Measurements from ENCODE around the gene ARFGAP3. TPM values are rescaled to one million over a fixed set of nuclear protein-coding genes. Genes with fewer than 3 reads are reported as not detected.

The ARFGAP3 gene, protein sequence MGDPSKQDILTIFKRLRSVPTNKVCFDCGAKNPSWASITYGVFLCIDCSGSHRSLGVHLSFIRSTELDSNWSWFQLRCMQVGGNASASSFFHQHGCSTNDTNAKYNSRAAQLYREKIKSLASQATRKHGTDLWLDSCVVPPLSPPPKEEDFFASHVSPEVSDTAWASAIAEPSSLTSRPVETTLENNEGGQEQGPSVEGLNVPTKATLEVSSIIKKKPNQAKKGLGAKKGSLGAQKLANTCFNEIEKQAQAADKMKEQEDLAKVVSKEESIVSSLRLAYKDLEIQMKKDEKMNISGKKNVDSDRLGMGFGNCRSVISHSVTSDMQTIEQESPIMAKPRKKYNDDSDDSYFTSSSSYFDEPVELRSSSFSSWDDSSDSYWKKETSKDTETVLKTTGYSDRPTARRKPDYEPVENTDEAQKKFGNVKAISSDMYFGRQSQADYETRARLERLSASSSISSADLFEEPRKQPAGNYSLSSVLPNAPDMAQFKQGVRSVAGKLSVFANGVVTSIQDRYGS
- polyA plus RNA-seq (2012; ENCODE audit: insufficient read depth, insufficient read length): 51.6 TPM

- H3K4me3 ChIP-seq (ENCODE audit: low read length): peak within 1 kb of the TSS; percentile 89
- DNase-seq (ENCODE audit: low read depth, low spot score): peak; percentile 83
These were observed at the start of gene ARFGAP3 for GRCh38 chr22:42856865-42857704. Gene ARFGAP3, minus strand, starts transcription at chr22:42857273. Its CDS starts 91 bp downstream, at chr22:42857182.

DNA sequence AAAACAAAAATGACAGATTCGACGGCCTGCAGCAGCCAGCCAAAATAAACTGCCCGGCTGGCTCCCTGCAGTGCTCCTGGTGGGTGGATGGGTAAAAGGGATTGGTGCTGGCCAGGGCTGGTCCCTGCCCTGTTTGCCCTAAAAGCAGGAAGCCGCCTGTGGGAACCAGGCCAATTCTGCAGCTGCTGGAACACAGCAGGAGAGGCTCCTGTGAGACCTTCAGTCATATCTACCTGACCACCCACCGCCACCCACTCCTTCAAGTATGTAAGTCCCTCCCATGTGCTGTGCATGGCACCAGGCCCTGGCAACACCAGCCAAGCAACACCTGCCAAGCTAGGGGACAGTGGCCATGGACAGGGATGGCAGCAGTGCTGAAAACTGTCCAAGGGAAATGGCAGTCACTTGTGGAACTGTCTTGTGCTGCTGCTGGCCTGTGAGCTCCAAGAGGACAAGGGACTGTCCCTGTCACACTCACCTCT, 48.7 kb upstream of the ARFGAP3 start:
- no peak overlapping the region for H3K4me3 ChIP-seq (ENCODE audit: low read length)
- DNase-seq (ENCODE audit: low read depth, low spot score): no peak

GRCh38 chr22:42905217-42905616, 48.1 kb upstream of the ARFGAP3 start:
- no peak for DNase-seq (ENCODE audit: low read depth, low spot score)
- H3K4me3 ChIP-seq (ENCODE audit: low read length): no peak overlapping the region

GRCh38 chr22:42904050-42904449, 47.0 kb upstream of the ARFGAP3 start:
- DNase-seq (ENCODE audit: low read depth, low spot score): no peak
- H3K4me3 ChIP-seq (ENCODE audit: low read length): no peak overlapping the region

GRCh38 chr22:42902875-42903510, 45.9 kb upstream of the ARFGAP3 start:
- no peak overlapping the region for H3K4me3 ChIP-seq (ENCODE audit: low read length)
- DNase-seq (ENCODE audit: low read depth, low spot score): no peak

- DNase-seq (ENCODE audit: low read depth, low spot score): no peak
These were observed 44.9 kb upstream of the ARFGAP3 start for GRCh38 chr22:42901790-42902508.

DNA sequence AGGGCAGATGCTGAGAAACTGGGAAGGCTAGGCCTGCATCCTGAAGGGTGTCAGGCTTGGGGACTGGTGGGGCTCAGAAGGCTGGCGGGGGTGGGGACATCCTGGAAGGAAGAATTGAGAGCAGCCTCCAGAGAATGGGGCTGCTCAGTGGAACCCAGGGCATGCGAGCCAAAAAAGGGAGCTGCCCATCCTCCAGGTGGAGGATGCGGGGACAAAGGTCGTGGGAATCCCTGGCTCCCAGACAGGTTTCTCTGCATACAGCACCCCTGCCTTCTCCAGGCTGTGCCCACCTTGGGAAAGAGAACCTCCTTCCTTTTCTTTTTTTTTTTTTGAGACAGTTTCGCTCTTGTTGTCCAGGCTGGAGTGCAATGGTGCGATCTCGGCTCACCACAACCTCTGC, 40.9 kb upstream of the ARFGAP3 start:
- DNase-seq (ENCODE audit: low read depth, low spot score): no peak
- no peak overlapping the region for H3K4me3 ChIP-seq (ENCODE audit: low read length)

More at GRCh38 chr22:42901790-42902508, 44.9 kb upstream of the ARFGAP3 start:
- H3K4me3 ChIP-seq (ENCODE audit: low read length): no peak overlapping the region

- no peak for DNase-seq (ENCODE audit: low read depth, low spot score)
- H3K4me3 ChIP-seq (ENCODE audit: low read length): no peak overlapping the region
These were observed 38.5 kb upstream of the ARFGAP3 start for GRCh38 chr22:42895541-42895981.

DNA sequence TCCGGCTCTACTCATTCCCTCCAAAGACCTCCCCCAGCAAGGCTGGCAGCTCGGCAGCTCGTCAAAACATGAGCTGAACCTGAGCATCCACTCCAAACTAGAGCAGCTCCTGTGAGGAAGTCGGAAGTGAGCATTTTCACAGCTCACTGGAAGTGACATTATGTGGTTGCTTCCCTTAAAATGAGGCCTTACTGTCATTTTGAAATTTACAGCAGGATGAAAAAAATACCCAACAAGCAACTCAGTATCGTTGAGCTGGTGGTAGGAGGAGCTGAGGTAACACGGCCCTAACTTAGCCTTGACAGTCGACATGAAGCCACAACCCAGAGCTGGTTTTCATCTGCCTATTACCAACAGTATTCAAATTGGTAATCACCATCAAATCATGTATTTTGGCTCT, 38.0 kb upstream of the ARFGAP3 start:
- DNase-seq (ENCODE audit: low read depth, low spot score): peak; percentile 10
- H3K4me3 ChIP-seq (ENCODE audit: low read length): no peak overlapping the region

DNA sequence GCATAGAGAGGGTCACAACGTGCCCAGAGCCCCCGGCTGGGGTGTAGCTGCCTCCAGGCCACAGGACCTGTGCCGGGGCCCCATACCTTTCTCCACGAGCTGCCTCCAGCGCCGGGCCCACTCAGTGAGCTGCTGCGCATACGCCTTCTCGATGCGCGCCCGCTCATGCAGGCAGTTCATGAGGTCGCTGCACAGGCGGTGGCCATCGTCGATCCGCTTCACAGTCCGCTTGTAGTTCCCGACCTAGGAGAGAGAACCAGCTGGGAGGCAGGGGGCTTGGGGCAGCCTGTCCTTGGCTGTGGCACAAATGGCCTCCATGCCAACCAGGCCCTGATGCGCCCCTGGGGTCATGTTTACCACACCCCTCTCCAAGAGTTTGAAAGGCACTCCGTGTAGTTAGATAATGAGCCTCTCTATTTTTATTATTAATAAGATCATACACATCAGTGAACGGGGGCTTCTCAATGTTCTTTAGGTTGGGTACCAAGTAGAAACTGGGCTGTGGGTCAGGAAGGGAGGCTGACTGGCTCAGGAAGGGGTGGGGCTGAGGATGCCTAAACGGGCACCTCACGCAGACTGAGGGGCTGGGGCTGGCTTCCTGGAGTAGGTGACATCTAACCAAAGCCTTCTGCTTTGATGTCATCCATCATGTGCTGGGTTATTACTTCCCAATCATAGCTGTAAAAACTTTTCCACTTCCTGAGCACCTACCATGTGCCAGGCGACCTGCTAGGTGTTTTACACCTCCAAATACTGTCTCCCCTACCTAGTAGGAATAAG, 36.5 kb upstream of the ARFGAP3 start:
- DNase-seq (ENCODE audit: low read depth, low spot score): peak; percentile 27

DNA sequence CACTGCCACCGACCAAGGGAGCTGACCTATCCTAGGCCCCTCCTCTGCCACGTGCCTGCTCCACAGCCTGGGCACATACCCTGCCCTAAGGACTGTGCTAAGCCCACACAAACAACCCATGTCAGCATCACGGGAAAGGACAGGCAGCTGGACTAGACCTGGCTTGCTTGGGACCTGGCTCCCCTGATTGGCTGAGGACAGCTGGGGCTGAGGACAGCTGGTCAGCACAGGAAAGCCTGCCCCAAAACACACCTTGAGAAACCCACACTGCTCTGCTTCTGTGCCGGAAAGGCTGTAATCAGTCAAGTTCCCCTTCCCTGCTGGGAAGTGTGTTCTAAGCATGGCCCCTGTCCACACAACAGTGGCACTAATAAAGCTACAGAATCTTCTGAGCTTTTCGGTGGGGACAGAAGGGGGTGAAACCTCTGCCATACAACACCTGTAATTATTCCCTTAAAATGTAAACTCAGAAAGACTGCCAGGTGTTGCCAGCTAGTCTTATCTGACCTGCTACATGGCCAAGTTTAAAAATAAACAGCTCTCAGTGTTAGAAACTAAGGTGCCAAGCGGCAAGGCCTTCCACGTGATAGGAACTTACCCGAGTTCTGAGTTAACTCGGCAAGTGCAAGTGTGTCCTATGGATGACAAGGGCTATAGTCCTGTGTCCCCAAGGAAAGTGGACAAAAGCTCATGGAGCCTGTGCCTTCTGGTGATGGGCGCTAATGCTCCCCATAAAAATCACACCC, 35.7 kb upstream of the ARFGAP3 start:
- no peak overlapping the region for H3K4me3 ChIP-seq (ENCODE audit: low read length)
- DNase-seq (ENCODE audit: low read depth, low spot score): no peak

More for the DNA sequence above, 36.5 kb upstream of the ARFGAP3 start:
- H3K4me3 ChIP-seq (ENCODE audit: low read length): no peak overlapping the region

- no peak for DNase-seq (ENCODE audit: low read depth, low spot score)
- no peak overlapping the region for H3K4me3 ChIP-seq (ENCODE audit: low read length)
These were observed 35.1 kb upstream of the ARFGAP3 start for GRCh38 chr22:42892156-42892555.

DNA sequence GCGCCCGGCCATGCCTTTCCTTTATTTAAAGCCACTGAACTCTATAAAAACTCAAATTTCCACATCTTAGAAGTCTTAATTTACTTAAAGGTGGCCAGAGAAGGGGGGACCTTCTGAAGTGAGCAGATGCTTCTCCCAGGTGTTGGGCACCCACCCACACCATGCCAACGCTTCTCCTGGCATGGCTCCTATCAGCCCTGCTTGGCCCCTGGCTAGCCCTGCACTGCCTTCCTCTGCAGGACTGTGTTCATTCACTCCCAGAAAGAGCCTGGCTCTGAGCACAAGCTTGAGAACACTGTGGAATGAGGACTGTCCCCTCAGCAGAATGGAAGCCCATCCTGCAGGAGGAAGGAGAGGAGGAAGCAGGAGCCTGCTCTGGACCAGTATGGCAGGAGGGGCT, 34.6 kb upstream of the ARFGAP3 start:
- H3K4me3 ChIP-seq (ENCODE audit: low read length): no peak overlapping the region
- DNase-seq (ENCODE audit: low read depth, low spot score): no peak

GRCh38 chr22:42891008-42891407, 33.9 kb upstream of the ARFGAP3 start:
- DNase-seq (ENCODE audit: low read depth, low spot score): no peak
- no peak overlapping the region for H3K4me3 ChIP-seq (ENCODE audit: low read length)

DNA sequence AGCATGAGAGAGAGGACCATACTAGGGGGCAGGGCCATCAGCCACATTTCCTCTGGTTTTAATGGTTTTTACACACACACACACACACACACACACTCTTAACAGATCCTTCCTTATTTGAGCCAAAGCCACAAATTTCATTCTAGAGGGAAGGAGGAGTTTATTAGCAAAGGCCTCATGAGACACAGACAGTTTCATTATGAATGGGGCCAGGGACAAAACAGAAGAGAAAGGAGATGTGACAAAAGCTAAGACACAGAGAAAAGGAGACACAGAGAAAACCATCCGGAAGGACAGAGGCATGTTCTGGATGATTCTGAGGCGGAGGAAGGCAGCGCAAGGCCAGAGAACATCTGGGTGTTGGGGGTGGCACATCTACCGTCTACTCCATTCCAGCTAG, 32.2 kb upstream of the ARFGAP3 start:
- no peak overlapping the region for H3K4me3 ChIP-seq (ENCODE audit: low read length)
- DNase-seq (ENCODE audit: low read depth, low spot score): no peak

GRCh38 chr22:42887523-42888507, 30.7 kb upstream of the ARFGAP3 start:
- DNase-seq (ENCODE audit: low read depth, low spot score): no peak

More at GRCh38 chr22:42887523-42888507, 30.7 kb upstream of the ARFGAP3 start:
- no peak overlapping the region for H3K4me3 ChIP-seq (ENCODE audit: low read length)
